Prostate gland (tissue), 2 donors: ENCODE measurements around the gene MYNN.
A peak's percentile ranks its signal among the peaks of the same experiment; 100 is the strongest.

Source experiments
- CTCF ChIP-seq, 4 experiments: fragments of 200-600 bp in 2 of 4; fragments of 450-650 bp in 2 of 4; sonication (generic) in 2 of 4; IDR thresholded peaks; 1 replicate in 3 of 4; 2 replicates in 1 of 4; pipeline ENCODE4 v1.5.1; 2016 to 2019; ENCODE audit warnings: antibody characterized with exemption in 4 of 4, mild to moderate bottlenecking in 2 of 4, moderate library complexity in 2 of 4
- POLR2A ChIP-seq: fragments of 450-650 bp; IDR thresholded peaks from one replicate; pipeline ENCODE4 v1.6.1; 2016; ENCODE audit warnings: antibody characterized with exemption, mild to moderate bottlenecking
- POLR2AphosphoS5 ChIP-seq: sonication (generic); formaldehyde crosslinking; IDR thresholded peaks from one replicate; pipeline ENCODE4 v1.6.1; 2017; ENCODE audit warnings: antibody characterized with exemption

- TF ChIP-seq POLR2A: no peak
- peak in 2 of 4 experiments; percentile 49 to 51 for TF ChIP-seq CTCF (IDR thresholded peaks at IDR 0.05)
- TF ChIP-seq POLR2AphosphoS5: no peak
Observed at GRCh38 chr3:169744366-169745054, 28.7 kb upstream of the MYNN start.
